Measurements from ENCODE around the gene ATP2C2.

DNA sequence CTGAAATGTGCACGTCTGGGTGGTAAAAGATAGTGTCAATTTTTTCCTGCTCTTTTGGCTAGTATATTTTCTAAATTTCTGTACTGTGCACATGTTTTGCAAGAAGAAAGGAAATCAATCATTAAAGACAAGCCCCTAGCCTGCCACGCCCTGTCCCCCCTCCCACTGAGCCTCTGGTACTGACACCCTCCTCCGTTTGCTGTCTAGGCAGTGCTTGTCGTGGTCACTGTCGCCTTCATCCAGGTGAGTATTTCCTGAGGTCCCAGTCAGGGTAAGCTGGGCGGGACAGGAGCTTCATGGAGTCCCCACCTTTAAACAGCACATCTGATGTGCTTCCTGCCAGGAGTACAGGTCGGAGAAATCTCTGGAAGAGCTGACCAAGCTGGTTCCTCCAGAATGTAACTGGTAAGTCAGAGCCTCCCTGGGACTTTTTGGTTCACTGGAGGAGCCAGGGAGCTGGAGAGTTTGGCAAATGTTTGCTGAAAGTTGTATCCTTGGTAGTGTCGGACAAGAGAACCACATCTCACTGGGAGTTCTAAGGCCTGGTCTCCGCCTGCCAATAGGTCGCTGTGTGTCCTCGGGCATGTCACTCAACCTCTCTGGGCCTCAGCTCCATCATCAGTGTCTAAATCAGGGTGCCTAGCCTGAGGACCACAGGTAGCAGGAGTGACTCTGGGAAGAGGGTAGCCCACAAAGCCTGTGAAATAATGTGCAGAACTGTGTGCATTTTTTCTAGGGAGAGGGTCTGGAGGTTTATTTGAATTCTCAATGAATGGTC lies 42.2 kb downstream of the ATP2C2 start:
- TF ChIP-seq, protein P1, sequence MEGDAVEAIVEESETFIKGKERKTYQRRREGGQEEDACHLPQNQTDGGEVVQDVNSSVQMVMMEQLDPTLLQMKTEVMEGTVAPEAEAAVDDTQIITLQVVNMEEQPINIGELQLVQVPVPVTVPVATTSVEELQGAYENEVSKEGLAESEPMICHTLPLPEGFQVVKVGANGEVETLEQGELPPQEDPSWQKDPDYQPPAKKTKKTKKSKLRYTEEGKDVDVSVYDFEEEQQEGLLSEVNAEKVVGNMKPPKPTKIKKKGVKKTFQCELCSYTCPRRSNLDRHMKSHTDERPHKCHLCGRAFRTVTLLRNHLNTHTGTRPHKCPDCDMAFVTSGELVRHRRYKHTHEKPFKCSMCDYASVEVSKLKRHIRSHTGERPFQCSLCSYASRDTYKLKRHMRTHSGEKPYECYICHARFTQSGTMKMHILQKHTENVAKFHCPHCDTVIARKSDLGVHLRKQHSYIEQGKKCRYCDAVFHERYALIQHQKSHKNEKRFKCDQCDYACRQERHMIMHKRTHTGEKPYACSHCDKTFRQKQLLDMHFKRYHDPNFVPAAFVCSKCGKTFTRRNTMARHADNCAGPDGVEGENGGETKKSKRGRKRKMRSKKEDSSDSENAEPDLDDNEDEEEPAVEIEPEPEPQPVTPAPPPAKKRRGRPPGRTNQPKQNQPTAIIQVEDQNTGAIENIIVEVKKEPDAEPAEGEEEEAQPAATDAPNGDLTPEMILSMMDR (conservative IDR thresholded peaks at IDR 0.05; ENCODE audit: low read depth, low read length), result no peak
- no peak for TF ChIP-seq EZH2 (IDR thresholded peaks at IDR 0.05; ENCODE audit: borderline replicate concordance, low read depth, low read length, poor library complexity, severe bottlenecking)
